H1 (cell line): ENCODE data around the gene ANKRD40. TPM values are rescaled to one million over a fixed set of nuclear protein-coding genes. Genes with fewer than 3 reads are reported as not detected.

ENCODE experiments used
- CTCF ChIA-PET: fragments of 300-600 bp; sonication (Branson Sonifier 250); formaldehyde crosslinking; loops from one replicate; lab custom pipeline; 2021; ENCODE audit not compliant: partially characterized antibody; lab: Charles Lee
- POLR2A ChIA-PET: fragments of 300-600 bp; sonication (Branson Sonifier 250); formaldehyde crosslinking; loops from one replicate; lab custom pipeline; 2021; ENCODE audit warnings: inconsistent platforms; ENCODE audit not compliant: partially characterized antibody; lab: Charles Lee
- DNase-seq, 2 experiments: peaks; one replicate each; pipeline versions ENCODE4 v3.0.0 to v3.0.0-alpha.2; 2010 to 2022; ENCODE audit warnings: low spot score in 2 of 2, low read depth in 1 of 2, mixed read lengths in 1 of 2
- FAIRE-seq: peaks from 2 replicates; lab custom pipeline; 2011; peaks lifted over from hg19 to GRCh38; lab: Jason Lieb, UNC
- H2AFZ ChIP-seq: 2 replicates; pipeline ENCODE4 v1.8.1; 2012; ENCODE audit warnings: low read length, inconsistent platforms
- H2AK5ac ChIP-seq: 2 replicates; pipeline ENCODE4 v1.6.1; 2013; ENCODE audit warnings: low read depth, low read length
- H2BK120ac ChIP-seq: replicated peaks from 2 replicates; pipeline ENCODE3; 2013; ENCODE audit warnings: low read depth, low read length, inconsistent platforms
- H2BK12ac ChIP-seq: 2 replicates; pipeline ENCODE4 v1.6.1; 2013; ENCODE audit warnings: low read depth, low read length
- H2BK15ac ChIP-seq: 2 replicates; pipeline ENCODE4 v1.6.1; 2013; ENCODE audit warnings: low read length
- H2BK20ac ChIP-seq: 2 replicates; pipeline ENCODE4 v1.6.1; 2013; ENCODE audit warnings: low read length
- H2BK5ac ChIP-seq: 2 replicates; pipeline ENCODE4 v1.6.1; 2013; ENCODE audit warnings: low read depth, low read length
- H3K14ac ChIP-seq: 2 replicates; pipeline ENCODE4 v1.6.1; 2013; ENCODE audit warnings: inconsistent platforms; ENCODE audit not compliant: insufficient read length
- H3K18ac ChIP-seq: 2 replicates; pipeline ENCODE4 v1.6.1; 2013; ENCODE audit warnings: low read length; ENCODE audit errors: extremely low read depth
- H3K23ac ChIP-seq: 2 replicates; pipeline ENCODE4 v1.6.1; 2013; ENCODE audit warnings: inconsistent platforms; ENCODE audit not compliant: insufficient read length
- H3K23me2 ChIP-seq: 2 replicates; pipeline ENCODE4 v1.6.1; 2013; ENCODE audit warnings: low read depth, low read length
- H3K27ac ChIP-seq: 2 replicates; pipeline ENCODE4 v1.6.1; 2011; ENCODE audit warnings: low read depth, low read length, inconsistent platforms
- H3K27me3 ChIP-seq, 4 experiments: replicated peaks in 1 of 4; 1 replicate in 1 of 4; 2 replicates in 3 of 4; pipeline versions ENCODE4 v1.6.1 to v1.8.1; 2011 to 2013; ENCODE audit warnings: low read length in 3 of 4, mild to moderate bottlenecking in 3 of 4, inconsistent platforms in 2 of 4, mixed read lengths in 2 of 4, moderate library complexity in 1 of 4; ENCODE audit not compliant: control insufficient read depth in 3 of 4, insufficient read depth in 3 of 4; ENCODE audit errors: extremely low read depth in 1 of 4
- H3K36me3 ChIP-seq, 4 experiments: 2 replicates each; pipeline versions ENCODE4 v1.6.1 to v1.8.1; 2011 to 2013; ENCODE audit warnings: mild to moderate bottlenecking in 4 of 4, low read length in 3 of 4, moderate library complexity in 2 of 4, control low read depth in 1 of 4, inconsistent platforms in 1 of 4; ENCODE audit not compliant: insufficient read depth in 4 of 4, control insufficient read depth in 2 of 4
- H3K4ac ChIP-seq: replicated peaks from 2 replicates; pipeline ENCODE3; 2013; ENCODE audit warnings: low read length, low read depth, mixed read lengths, inconsistent platforms; ENCODE audit not compliant: insufficient read length
- H3K4me1 ChIP-seq, 4 experiments: replicated peaks in 1 of 4; 1 replicate in 1 of 4; 2 replicates in 3 of 4; pipeline versions ENCODE4 v1.6.1 to v1.8.1; 2011 to 2013; ENCODE audit warnings: low read length in 3 of 4, inconsistent platforms in 2 of 4, mixed read lengths in 1 of 4; ENCODE audit not compliant: insufficient read depth in 4 of 4, control insufficient read depth in 3 of 4
- H3K4me2 ChIP-seq, 2 experiments: 2 replicates each; pipeline versions ENCODE4 v1.6.1 to v1.8.1; 2011 to 2013; ENCODE audit warnings: low read depth in 2 of 2, low read length in 2 of 2, control low read depth in 1 of 2, inconsistent platforms in 1 of 2, mild to moderate bottlenecking in 1 of 2; ENCODE audit not compliant: insufficient read depth in 1 of 2
- H3K4me3 ChIP-seq, 4 experiments: fragments of 200-600, 300-600 bp in 1 of 4; sonication (generic), shearing (Covaris generic), sonication (Bioruptor Twin) in 1 of 4; 2 replicates each; pipeline versions ENCODE4 v1.5.1 to v1.8.1; 2011 to 2016; ENCODE audit warnings: low read length in 4 of 4, low read depth in 3 of 4, control low read depth in 2 of 4, inconsistent platforms in 2 of 4, mild to moderate bottlenecking in 2 of 4, mixed read lengths in 1 of 4, moderate library complexity in 1 of 4; ENCODE audit not compliant: insufficient read depth in 2 of 4; ENCODE audit errors: extremely low read depth in 1 of 4
- H3K56ac ChIP-seq: replicated peaks from 2 replicates; pipeline ENCODE3; 2013; ENCODE audit warnings: low read depth, mild to moderate bottlenecking, mixed read lengths, low read length, inconsistent platforms; ENCODE audit not compliant: insufficient read length
- H3K79me1 ChIP-seq: 2 replicates; pipeline ENCODE4 v1.6.1; 2013; ENCODE audit warnings: low read depth, low read length, control low read depth
- H3K79me2 ChIP-seq, 2 experiments: 2 replicates each; pipeline versions ENCODE4 v1.6.1 to v1.8.1; 2012 to 2013; ENCODE audit warnings: low read length in 2 of 2, mild to moderate bottlenecking in 2 of 2, inconsistent platforms in 1 of 2; ENCODE audit not compliant: insufficient read depth in 2 of 2, control insufficient read depth in 1 of 2
- H3K9ac ChIP-seq, 4 experiments: replicated peaks in 1 of 4; 1 replicate in 1 of 4; 2 replicates in 3 of 4; pipeline versions ENCODE4 v1.6.1 to v1.8.1; 2011 to 2013; ENCODE audit warnings: low read depth in 3 of 4, low read length in 3 of 4, control low read depth in 2 of 4, mild to moderate bottlenecking in 2 of 4, moderate library complexity in 2 of 4, inconsistent platforms in 1 of 4; ENCODE audit errors: extremely low read depth in 1 of 4
- H3K9me3 ChIP-seq, 2 experiments: 2 replicates each; pipeline versions ENCODE4 v1.6.1 to v1.8.1; 2012 to 2013; ENCODE audit warnings: mild to moderate bottlenecking in 2 of 2, moderate library complexity in 2 of 2, control low read depth in 1 of 2, inconsistent platforms in 1 of 2, low read depth in 1 of 2, low read length in 1 of 2, mixed read lengths in 1 of 2; ENCODE audit not compliant: insufficient read depth in 2 of 2
- H4K20me1 ChIP-seq, 2 experiments: replicated peaks in 1 of 2; 2 replicates each; pipeline versions ENCODE3 to v1.8.1; 2011 to 2013; ENCODE audit warnings: inconsistent platforms in 2 of 2, low read length in 2 of 2, mild to moderate bottlenecking in 1 of 2; ENCODE audit not compliant: insufficient read depth in 2 of 2, control insufficient read depth in 1 of 2
- H4K5ac ChIP-seq: 2 replicates; pipeline ENCODE4 v1.6.1; 2013; ENCODE audit warnings: low read length, low read depth, mixed read lengths, inconsistent platforms; ENCODE audit not compliant: insufficient read length
- H4K8ac ChIP-seq: 2 replicates; pipeline ENCODE4 v1.8.0; 2013; ENCODE audit warnings: mild to moderate bottlenecking, moderate library complexity, low read length, inconsistent platforms; ENCODE audit not compliant: insufficient read depth; ENCODE audit errors: extremely low read depth
- H4K91ac ChIP-seq: replicated peaks from 2 replicates; pipeline ENCODE3; 2013; ENCODE audit warnings: low read length, mixed read lengths, inconsistent platforms; ENCODE audit not compliant: insufficient read length
- BRCA1 ChIP-seq: IDR thresholded peaks from 2 replicates; pipeline ENCODE4 v1.6.1; 2012; ENCODE audit warnings: low read depth, low read length, improper control_type of control experiment
- CREB1 ChIP-seq: IDR thresholded peaks from 2 replicates; pipeline ENCODE4 v1.6.1; 2012; ENCODE audit warnings: inconsistent platforms
- CTBP2 ChIP-seq: IDR thresholded peaks from 2 replicates; pipeline ENCODE4 v1.7.0; 2011; ENCODE audit warnings: borderline replicate concordance, mild to moderate bottlenecking, moderate library complexity, mixed read lengths, low read length; ENCODE audit not compliant: insufficient read depth, insufficient read length
- KDM5A ChIP-seq: fragments of 200-600 bp; IDR thresholded peaks from 2 replicates; pipeline ENCODE4 v1.7.1; 2012; ENCODE audit warnings: mild to moderate bottlenecking, low read length, inconsistent platforms, mixed read lengths
- POLR2AphosphoS5 ChIP-seq: IDR thresholded peaks from 2 replicates; pipeline ENCODE4 v1.6.1; 2011; ENCODE audit warnings: low read depth, low read length
- SRF ChIP-seq: IDR thresholded peaks from 2 replicates; pipeline ENCODE4 v1.6.1; 2011; ENCODE audit warnings: mild to moderate bottlenecking, low read depth, low read length, moderate library complexity
- WGBS, 2 experiments: shearing (Covaris generic) in 1 of 2; methylation state at CpG; one replicate each; pipeline versions ENCODE4 v1.1.6 to v1.1.7; 2013 to 2015; ENCODE audit warnings: low lambda C conversion rate in 2 of 2, mixed read lengths in 2 of 2, inconsistent platforms in 1 of 2, low coverage in 1 of 2, missing lambda C conversion rate in 1 of 2; ENCODE audit not compliant: insufficient replicate concordance in 2 of 2, insufficient coverage in 1 of 2, insufficient read length in 1 of 2; ENCODE audit errors: extremely low coverage in 1 of 2, missing lambda C conversion rate in 1 of 2; 5-methylcytosine and 5-hydroxymethylcytosine counted together
- polyA plus RNA-seq, 7 experiments: library from polyadenylated mRNA; depleted of rRNA in 3 of 7; stranded (reverse) in 5 of 7; unstranded in 2 of 7; fragments of >200 nt in 5 of 7; fragments of 200-250 nt in 2 of 7; gene quantifications; 1 replicate in 5 of 7; 2 replicates in 1 of 7; 4 replicates in 1 of 7; pipeline versions ENCODE4 v1.2.1 to v1.2.3, GENCODE V29; 2011 to 2013; ENCODE audit warnings: missing spikeins in 2 of 7, mixed read lengths in 2 of 7
- total RNA-seq: library from RNA; stranded (reverse); fragmentation: NEBNext Ultra II Directional; extraction: Animal tissue kit (Norgen Biotek cat#: 25700); gene quantifications from 2 replicates; pipeline ENCODE4 v1.2.1, GENCODE V29; 2021

Gene ANKRD40
- total and polyA plus RNA-seq, 2 of the 8 experiments (the other 6 are each of a cell fraction or from before 2014, with no cell fraction given): 26.1 to 50.1 TPM

DNA sequence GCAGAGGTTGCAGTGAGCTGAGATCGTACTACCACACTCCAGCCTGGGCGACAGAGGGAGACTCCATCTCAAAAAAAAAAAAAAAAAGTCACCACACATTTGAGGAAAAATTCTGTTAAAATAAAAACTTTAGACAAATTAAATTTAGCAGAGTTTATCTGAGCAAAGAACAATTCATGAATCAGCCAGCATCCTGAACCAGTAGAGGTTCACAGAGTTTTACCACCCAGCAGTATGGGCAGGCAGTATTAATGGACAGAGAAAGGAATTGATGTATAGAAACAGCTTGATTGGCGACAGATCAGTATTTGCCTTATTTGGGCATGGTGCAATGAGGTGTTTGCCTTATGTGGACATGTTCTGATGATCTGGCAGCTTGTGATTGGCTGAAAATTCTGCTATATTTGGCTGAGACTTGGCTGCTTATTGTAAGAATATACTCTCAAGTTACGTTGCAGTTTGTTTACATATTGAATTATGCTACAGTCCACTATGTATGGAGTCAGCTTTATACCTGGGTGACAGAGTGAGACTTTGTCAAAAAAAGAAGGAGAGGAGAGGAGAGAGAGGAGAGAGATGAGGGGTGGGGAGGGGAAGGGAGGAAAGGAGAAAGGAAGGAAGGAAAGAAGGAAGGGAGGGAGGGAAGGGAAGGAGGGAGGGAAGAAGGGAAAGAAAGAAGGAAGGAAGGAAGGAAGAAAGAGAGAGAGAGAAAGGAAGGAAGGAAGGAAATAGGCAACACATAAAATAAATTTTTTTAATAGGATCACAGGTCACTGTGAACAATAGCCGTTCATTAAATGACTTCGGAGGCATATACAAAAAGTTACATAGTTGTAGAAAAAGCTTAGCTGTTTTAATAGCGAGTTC lies 58.4 kb downstream of the ANKRD40 start:
- Histone ChIP-seq H2BK15ac (no peak overlapping the region), H4K20me1 (no peaks in the 10 kb centered on the region), H4K91ac (no peak overlapping the region), H3K9ac (no peak overlapping the region), H2AFZ (0 out of 2 replicates have a peak overlapping the region, but pooled peaks have one; percentile 24), H3K9me3 (no peaks in the 10 kb centered on the region; a peak in 1 of 4 replicates), H3K79me1 (no peaks in the 10 kb centered on the region), H3K23me2 (no peaks in the 10 kb centered on the region), H3K4me2 (no peak overlapping the region), H2BK5ac (no peak overlapping the region), H4K8ac (no peak overlapping the region), H3K4me3 (no peak overlapping the region), H2BK120ac (no peak overlapping the region), H2BK20ac (no peak overlapping the region), H4K5ac (no peak overlapping the region), H3K14ac (no peak overlapping the region), H3K4ac (no peak overlapping the region), H2AK5ac (no peak overlapping the region), H2BK12ac (no peak overlapping the region), H3K79me2 (no peaks in the 10 kb centered on the region), H3K27ac (no peak overlapping the region), H3K23ac (no peak overlapping the region), H3K56ac (no peak overlapping the region), H3K4me1 (no peaks in the 10 kb centered on the region), H3K27me3 (no peaks in the 10 kb centered on the region), H3K18ac (no peak overlapping the region), H3K36me3 (no peaks in the 10 kb centered on the region)
- no peak for TF ChIP-seq CTBP2
- TF ChIP-seq POLR2AphosphoS5: no peak
- peak; percentile 95 for TF ChIP-seq SRF
- no peak for TF ChIP-seq KDM5A
- TF ChIP-seq CREB1: 0 out of 2 replicates have a peak, but pooled peaks have one; percentile 23
- TF ChIP-seq BRCA1: no peak
- DNase-seq (no peak), FAIRE-seq (no peak)
- 98% methylated on average over 7 of the region's 7 CpGs; no CpG with 5 or more reads in 1 of the 2 experiments for WGBS, 2 experiments
- POLR2A ChIA-PET: interaction anchor here (0.7 kb wide), 1 partner anchor 10 kb away, joined by 3 read pairs; no protein-coding TSS in a partner anchor
- CTCF ChIA-PET: interaction anchor here (0.6 to 5.3 kb wide), 13 partner anchors 10 to 352 kb away, joined by 3 to 26 read pairs (median 6); no protein-coding TSS in a partner anchor
